ENCODE data around the gene CHKA. TPM values are rescaled to one million over a fixed set of nuclear protein-coding genes. Genes with fewer than 3 reads are reported as not detected.

Gene CHKA
- total RNA-seq, 2 donors from 2014 or later, result 56.1 to 75.9 TPM

DNA sequence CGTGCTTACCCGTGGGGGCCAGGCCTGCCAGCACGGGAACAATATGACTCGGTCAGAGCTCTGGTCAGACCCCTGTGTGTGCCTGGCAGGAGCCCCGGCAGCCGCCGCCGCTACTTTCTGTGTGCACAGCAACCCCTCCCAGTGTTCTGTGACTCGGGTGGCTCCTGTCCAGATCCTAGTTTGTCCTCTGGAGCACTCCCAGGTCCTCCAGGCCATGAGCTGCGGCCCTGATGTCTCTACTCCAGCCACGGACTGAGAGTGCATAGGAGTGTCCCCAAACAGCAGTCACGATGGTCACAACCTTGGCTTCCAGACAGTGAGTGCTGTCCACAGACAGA, 87.5 kb downstream of the CHKA start:
- no peaks in the 10 kb centered on the region for H3K27me3 Mint-ChIP-seq (ENCODE audit: insufficient read depth)
- no peak for DNase-seq
- H3K4me1 Mint-ChIP-seq, result peaks cover 4% of the 10 kb centered on the region
- peaks cover 15% of the 10 kb centered on the region for H3K9me3 Mint-ChIP-seq
- Histone ChIP-seq H3K4me1 (ENCODE audit: control insufficient read depth, insufficient read depth, low read length) (peaks cover 6% of the 10 kb centered on the region), H3K36me3 (ENCODE audit: control insufficient read depth, insufficient read depth, low read length) (peaks cover 26% of the 10 kb centered on the region), H3K27me3 (ENCODE audit: control insufficient read depth, insufficient read depth, low read length, poor library complexity, severe bottlenecking) (no peaks in the 10 kb centered on the region), H3K27ac (ENCODE audit: low read depth, low read length) (no peak overlapping the region), H3K9me3 (ENCODE audit: control insufficient read depth, low read length) (peaks cover 7% of the 10 kb centered on the region), H3K4me3 (ENCODE audit: low read length) (no peak overlapping the region), H3K9ac (ENCODE audit: extremely low read depth, low read length, poor library complexity, severe bottlenecking) (no peak overlapping the region)
- peaks cover 16% of the 10 kb centered on the region for H3K36me3 Mint-ChIP-seq (ENCODE audit: low read depth)
- H3K27ac Mint-ChIP-seq, result no peak overlapping the region
- 95 to 97% methylated on average over 10 to 12 of the region's 12 CpGs for WGBS, 2 experiments (ENCODE audit: insufficient coverage in 1 of 2, insufficient read length in 1 of 2)
- TF ChIP-seq, protein P1, sequence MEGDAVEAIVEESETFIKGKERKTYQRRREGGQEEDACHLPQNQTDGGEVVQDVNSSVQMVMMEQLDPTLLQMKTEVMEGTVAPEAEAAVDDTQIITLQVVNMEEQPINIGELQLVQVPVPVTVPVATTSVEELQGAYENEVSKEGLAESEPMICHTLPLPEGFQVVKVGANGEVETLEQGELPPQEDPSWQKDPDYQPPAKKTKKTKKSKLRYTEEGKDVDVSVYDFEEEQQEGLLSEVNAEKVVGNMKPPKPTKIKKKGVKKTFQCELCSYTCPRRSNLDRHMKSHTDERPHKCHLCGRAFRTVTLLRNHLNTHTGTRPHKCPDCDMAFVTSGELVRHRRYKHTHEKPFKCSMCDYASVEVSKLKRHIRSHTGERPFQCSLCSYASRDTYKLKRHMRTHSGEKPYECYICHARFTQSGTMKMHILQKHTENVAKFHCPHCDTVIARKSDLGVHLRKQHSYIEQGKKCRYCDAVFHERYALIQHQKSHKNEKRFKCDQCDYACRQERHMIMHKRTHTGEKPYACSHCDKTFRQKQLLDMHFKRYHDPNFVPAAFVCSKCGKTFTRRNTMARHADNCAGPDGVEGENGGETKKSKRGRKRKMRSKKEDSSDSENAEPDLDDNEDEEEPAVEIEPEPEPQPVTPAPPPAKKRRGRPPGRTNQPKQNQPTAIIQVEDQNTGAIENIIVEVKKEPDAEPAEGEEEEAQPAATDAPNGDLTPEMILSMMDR (conservative IDR thresholded peaks at IDR 0.05), result no peak
- H3K4me3 Mint-ChIP-seq, result no peak overlapping the region

GRCh38 chr11:68032997-68033707, 88.0 kb downstream of the CHKA start:
- 95 to 96% methylated on average over 17 to 29 of the region's 29 CpGs for WGBS, 2 experiments (ENCODE audit: insufficient coverage in 1 of 2, insufficient read length in 1 of 2)
- no peak overlapping the region for H3K9ac ChIP-seq (ENCODE audit: extremely low read depth, low read length, poor library complexity, severe bottlenecking)
- no peak for DNase-seq
- no peak overlapping the region for H3K27ac Mint-ChIP-seq
- TF ChIP-seq, protein P1 (conservative IDR thresholded peaks at IDR 0.05), result no peak
- H3K4me1 Mint-ChIP-seq, result peaks cover 4% of the 10 kb centered on the region
- no peak overlapping the region for H3K4me3 Mint-ChIP-seq
- H3K4me1 ChIP-seq (ENCODE audit: control insufficient read depth, insufficient read depth, low read length), result peaks cover 1% of the 10 kb centered on the region
- peaks cover 16% of the 10 kb centered on the region for H3K9me3 Mint-ChIP-seq
- H3K36me3 Mint-ChIP-seq (ENCODE audit: low read depth), result peaks cover 16% of the 10 kb centered on the region
- H3K36me3 ChIP-seq (ENCODE audit: control insufficient read depth, insufficient read depth, low read length), result peaks cover 26% of the 10 kb centered on the region
- no peaks in the 10 kb centered on the region for H3K27me3 ChIP-seq (ENCODE audit: control insufficient read depth, insufficient read depth, low read length, poor library complexity, severe bottlenecking)
- H3K27me3 Mint-ChIP-seq (ENCODE audit: insufficient read depth), result no peaks in the 10 kb centered on the region
- H3K9me3 ChIP-seq (ENCODE audit: control insufficient read depth, low read length), result peaks cover 7% of the 10 kb centered on the region
- no peak overlapping the region for H3K4me3 ChIP-seq (ENCODE audit: low read length)
- no peak overlapping the region for H3K27ac ChIP-seq (ENCODE audit: low read depth, low read length)

GRCh38 chr11:68032003-68032402, 89.2 kb downstream of the CHKA start:
- Histone ChIP-seq H3K4me1 (ENCODE audit: control insufficient read depth, insufficient read depth, low read length) (no peaks in the 10 kb centered on the region), H3K27ac (ENCODE audit: low read depth, low read length) (no peak overlapping the region), H3K36me3 (ENCODE audit: control insufficient read depth, insufficient read depth, low read length) (peaks cover 26% of the 10 kb centered on the region), H3K27me3 (ENCODE audit: control insufficient read depth, insufficient read depth, low read length, poor library complexity, severe bottlenecking) (no peaks in the 10 kb centered on the region), H3K9me3 (ENCODE audit: control insufficient read depth, low read length) (peaks cover 7% of the 10 kb centered on the region), H3K4me3 (ENCODE audit: low read length) (peak overlapping the region; percentile 98), H3K9ac (ENCODE audit: extremely low read depth, low read length, poor library complexity, severe bottlenecking) (no peak overlapping the region)
- H3K36me3 Mint-ChIP-seq (ENCODE audit: low read depth), result peaks cover 16% of the 10 kb centered on the region
- peak overlapping the region; percentile 78 for H3K27ac Mint-ChIP-seq
- no peaks in the 10 kb centered on the region for H3K27me3 Mint-ChIP-seq (ENCODE audit: insufficient read depth)
- peaks cover 4% of the 10 kb centered on the region for H3K4me1 Mint-ChIP-seq
- no peak for DNase-seq
- TF ChIP-seq, protein P1 (conservative IDR thresholded peaks at IDR 0.05), result no peak
- peaks cover 16% of the 10 kb centered on the region for H3K9me3 Mint-ChIP-seq
- WGBS, 2 experiments (ENCODE audit: insufficient coverage in 1 of 2, insufficient read length in 1 of 2), result 83 to 100% methylated on average over 6 to 9 of the region's 9 CpGs
- peak overlapping the region; percentile 84 for H3K4me3 Mint-ChIP-seq
